CD14-positive monocyte (primary cell): ENCODE measurements around the gene PTPRN2. TPM values are rescaled to one million over a fixed set of nuclear protein-coding genes. Genes with fewer than 3 reads are reported as not detected.

ENCODE experiments used
- DNase-seq, 3 donors: peaks; one replicate each; pipeline ENCODE4 v3.0.0-alpha.2; 2011 to 2022
- H2AFZ ChIP-seq: 2 replicates; pipeline ENCODE4 v1.6.0; 2012; ENCODE audit warnings: mild to moderate bottlenecking, low read depth, low read length, inconsistent platforms; ENCODE audit not compliant: insufficient read depth, poor library complexity, severe bottlenecking
- H3K27ac ChIP-seq, 2 donors: 1 replicate in 1 of 2; 2 replicates in 1 of 2; pipeline ENCODE4 v1.5.1; 2012 to 2013; ENCODE audit warnings: low read length in 2 of 2, control low read depth in 1 of 2, inconsistent platforms in 1 of 2, low read depth in 1 of 2, mild to moderate bottlenecking in 1 of 2
- H3K27me3 ChIP-seq, 2 donors: one replicate each; pipeline versions ENCODE4 v1.6.0 to v1.6.1; 2011 to 2013; ENCODE audit warnings: low read length in 2 of 2; ENCODE audit not compliant: control insufficient read depth in 2 of 2, insufficient read depth in 2 of 2
- H3K36me3 ChIP-seq, 2 donors: replicated peaks in 1 of 2; 1 replicate in 1 of 2; 2 replicates in 1 of 2; pipeline versions ENCODE4 v1.5.1 to v1.6.1; 2012 to 2013; ENCODE audit warnings: low read length in 2 of 2, control low read depth in 1 of 2, inconsistent platforms in 1 of 2, mild to moderate bottlenecking in 1 of 2; ENCODE audit not compliant: insufficient read depth in 2 of 2, control insufficient read depth in 1 of 2
- H3K4me1 ChIP-seq, 2 donors: 1 replicate in 1 of 2; 2 replicates in 1 of 2; pipeline versions ENCODE4 v1.5.1 to v1.6.1; 2012 to 2013; ENCODE audit warnings: low read length in 2 of 2, control low read depth in 1 of 2, inconsistent platforms in 1 of 2, mild to moderate bottlenecking in 1 of 2, moderate library complexity in 1 of 2; ENCODE audit not compliant: insufficient read depth in 2 of 2, control insufficient read depth in 1 of 2
- H3K4me2 ChIP-seq: replicated peaks from 2 replicates; pipeline ENCODE3; 2012; ENCODE audit warnings: low read length, moderate library complexity, mild to moderate bottlenecking; ENCODE audit not compliant: poor library complexity, severe bottlenecking; ENCODE audit errors: extremely low read depth
- H3K4me3 ChIP-seq, 3 experiments: fragments of 200-600 bp in 1 of 3; sonication (generic) in 1 of 3; replicated peaks in 1 of 3; 1 replicate in 2 of 3; 2 replicates in 1 of 3; pipeline ENCODE4 v1.5.1; 2011 to 2013; ENCODE audit warnings: low read length in 3 of 3, mild to moderate bottlenecking in 3 of 3, control low read depth in 2 of 3, low read depth in 2 of 3, inconsistent platforms in 1 of 3, moderate library complexity in 1 of 3
- H3K79me2 ChIP-seq: 2 replicates; pipeline ENCODE4 v1.6.0; 2012; ENCODE audit warnings: mild to moderate bottlenecking, control low read depth, inconsistent platforms, low read length, moderate library complexity; ENCODE audit not compliant: insufficient read depth
- H3K9ac ChIP-seq: 2 replicates; pipeline ENCODE4 v1.6.0; 2017; ENCODE audit warnings: low read length, mild to moderate bottlenecking; ENCODE audit not compliant: insufficient read depth, poor library complexity, severe bottlenecking
- H3K9me3 ChIP-seq, 2 donors: replicated peaks in 1 of 2; 1 replicate in 1 of 2; 2 replicates in 1 of 2; pipeline versions ENCODE4 v1.5.1 to v1.6.1; 2012 to 2013; ENCODE audit warnings: low read length in 2 of 2, control low read depth in 1 of 2; ENCODE audit not compliant: control insufficient read depth in 1 of 2, insufficient read depth in 1 of 2
- H4K20me1 ChIP-seq: 2 replicates; pipeline ENCODE4 v1.6.0; 2012; ENCODE audit warnings: mild to moderate bottlenecking, low read length, control low read depth, moderate library complexity; ENCODE audit not compliant: insufficient read depth
- H3K27ac Mint-ChIP-seq, 7 donors: one replicate each; pipeline ENCODE4 v1.8.0; 2020; ENCODE audit warnings: mild to moderate bottlenecking in 7 of 7, mixed read lengths in 7 of 7, moderate library complexity in 6 of 7, inconsistent platforms in 2 of 7
- H3K27me3 Mint-ChIP-seq, 3 donors: one replicate each; pipeline ENCODE4 v1.8.0; 2021 to 2022; ENCODE audit warnings: low read depth in 3 of 3, mild to moderate bottlenecking in 3 of 3, mixed read lengths in 3 of 3, moderate library complexity in 3 of 3, inconsistent platforms in 1 of 3
- H3K36me3 Mint-ChIP-seq, 2 donors: one replicate each; pipeline ENCODE4 v1.8.0; 2020; ENCODE audit warnings: mixed read lengths in 2 of 2, inconsistent platforms in 1 of 2, mild to moderate bottlenecking in 1 of 2
- H3K4me1 Mint-ChIP-seq: one replicate; pipeline ENCODE4 v1.8.0; 2020; ENCODE audit warnings: mild to moderate bottlenecking, mixed read lengths
- H3K4me3 Mint-ChIP-seq, 2 donors: one replicate each; pipeline ENCODE4 v1.8.0; 2020; ENCODE audit warnings: mild to moderate bottlenecking in 2 of 2, mixed read lengths in 2 of 2, moderate library complexity in 1 of 2
- H3K9me3 Mint-ChIP-seq, 7 donors: one replicate each; pipeline ENCODE4 v1.8.0; 2020 to 2022; ENCODE audit warnings: mixed read lengths in 7 of 7, mild to moderate bottlenecking in 6 of 7, moderate library complexity in 6 of 7, inconsistent platforms in 2 of 7
- WGBS: methylation state at CpG from one replicate; pipeline ENCODE4 v1.1.5; 2013; ENCODE audit warnings: missing lambda C conversion rate; ENCODE audit not compliant: insufficient coverage; 5-methylcytosine and 5-hydroxymethylcytosine counted together
- intact Hi-C, 2 donors: fragments of 100-400 bp; cut with micrococcal nuclease; formaldehyde crosslinking; loops; one replicate each; pipeline versions ENCODE4 v1.15.0 to v1.15.1; 2023
- polyA plus RNA-seq, 3 donors: library from polyadenylated mRNA; depleted of rRNA in 1 of 3; unstranded in 2 of 3; stranded (reverse) in 1 of 3; fragments of 300-500 nt in 2 of 3; fragments of >200 nt in 1 of 3; fragmentation: Illumina TruSeq in 2 of 3; gene quantifications; 1 replicate in 2 of 3; 2 replicates in 1 of 3; pipeline ENCODE4 v1.2.3, GENCODE V29; 2012 to 2021
- TF ChIP-seq, protein P1 (sequence below): fragments of 200-600 bp; IDR thresholded peaks from one replicate; pipeline ENCODE4 v1.8.0; 2022; ENCODE audit warnings: antibody characterized with exemption, mild to moderate bottlenecking

Gene PTPRN2
- polyA plus RNA-seq, 3 donors = 0.25 to 1.4 (median 0.97) TPM

GRCh38 chr7:158016180-158017097 is 571.2 kb downstream of the PTPRN2 start:
- DNase-seq = no peak
- Histone ChIP-seq H3K36me3 (no peaks in the 10 kb centered on the region), H3K4me3 (no peak overlapping the region), H2AFZ (no peak overlapping the region), H3K9ac (no peak overlapping the region), H3K27me3 (no peaks in the 10 kb centered on the region), H3K9me3 (no peaks in the 10 kb centered on the region), H4K20me1 (no peaks in the 10 kb centered on the region), H3K4me2 (no peak overlapping the region), H3K79me2 (no peaks in the 10 kb centered on the region), H3K4me1 (peaks cover 8 to 14% of the 10 kb centered on the region in 2 donors), H3K27ac (no peak overlapping the region)
- Mint-ChIP-seq H3K4me1 (no peaks in the 10 kb centered on the region), H3K9me3 (peaks cover 0 to 6% (median 0%) of the 10 kb centered on the region in 7 donors), H3K27ac (no peak overlapping the region), H3K4me3 (no peak overlapping the region), H3K36me3 (no peaks in the 10 kb centered on the region), H3K27me3 (peaks cover 0 to 2% (median 1%) of the 10 kb centered on the region in 3 donors)
- TF ChIP-seq, protein P1, sequence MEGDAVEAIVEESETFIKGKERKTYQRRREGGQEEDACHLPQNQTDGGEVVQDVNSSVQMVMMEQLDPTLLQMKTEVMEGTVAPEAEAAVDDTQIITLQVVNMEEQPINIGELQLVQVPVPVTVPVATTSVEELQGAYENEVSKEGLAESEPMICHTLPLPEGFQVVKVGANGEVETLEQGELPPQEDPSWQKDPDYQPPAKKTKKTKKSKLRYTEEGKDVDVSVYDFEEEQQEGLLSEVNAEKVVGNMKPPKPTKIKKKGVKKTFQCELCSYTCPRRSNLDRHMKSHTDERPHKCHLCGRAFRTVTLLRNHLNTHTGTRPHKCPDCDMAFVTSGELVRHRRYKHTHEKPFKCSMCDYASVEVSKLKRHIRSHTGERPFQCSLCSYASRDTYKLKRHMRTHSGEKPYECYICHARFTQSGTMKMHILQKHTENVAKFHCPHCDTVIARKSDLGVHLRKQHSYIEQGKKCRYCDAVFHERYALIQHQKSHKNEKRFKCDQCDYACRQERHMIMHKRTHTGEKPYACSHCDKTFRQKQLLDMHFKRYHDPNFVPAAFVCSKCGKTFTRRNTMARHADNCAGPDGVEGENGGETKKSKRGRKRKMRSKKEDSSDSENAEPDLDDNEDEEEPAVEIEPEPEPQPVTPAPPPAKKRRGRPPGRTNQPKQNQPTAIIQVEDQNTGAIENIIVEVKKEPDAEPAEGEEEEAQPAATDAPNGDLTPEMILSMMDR = no peak
- intact Hi-C loops = no loop called here
- WGBS = 85% methylated on average over 22 of the region's 31 CpGs

GRCh38 chr7:158015403-158016179 is 572.0 kb downstream of the PTPRN2 start:
- Mint-ChIP-seq H3K27me3 (peaks cover 0 to 2% (median 1%) of the 10 kb centered on the region in 3 donors), H3K4me1 (no peaks in the 10 kb centered on the region), H3K9me3 (peaks cover 0 to 4% (median 0%) of the 10 kb centered on the region in 7 donors), H3K27ac (no peak overlapping the region), H3K36me3 (no peaks in the 10 kb centered on the region), H3K4me3 (no peak overlapping the region)
- Histone ChIP-seq H3K4me2 (no peak overlapping the region), H4K20me1 (no peaks in the 10 kb centered on the region), H2AFZ (no peak overlapping the region), H3K36me3 (no peaks in the 10 kb centered on the region), H3K79me2 (no peaks in the 10 kb centered on the region), H3K9ac (no peak overlapping the region), H3K4me1 (peaks cover 8 to 14% of the 10 kb centered on the region in 2 donors), H3K27ac (no peak overlapping the region), H3K4me3 (no peak overlapping the region), H3K27me3 (no peaks in the 10 kb centered on the region), H3K9me3 (no peaks in the 10 kb centered on the region)
- TF ChIP-seq, protein P1 = no peak
- DNase-seq = no peak
- WGBS = 64% methylated on average over 11 of the region's 21 CpGs
- intact Hi-C loops = no loop called here
